ENCODE results near the gene GP9.
"Not testable (repeated sequence)": the region's sequence is repeated elsewhere in the genome, so short reads cannot be mapped to it uniquely, and the experiment has no call there.

The GP9 gene

DNA sequence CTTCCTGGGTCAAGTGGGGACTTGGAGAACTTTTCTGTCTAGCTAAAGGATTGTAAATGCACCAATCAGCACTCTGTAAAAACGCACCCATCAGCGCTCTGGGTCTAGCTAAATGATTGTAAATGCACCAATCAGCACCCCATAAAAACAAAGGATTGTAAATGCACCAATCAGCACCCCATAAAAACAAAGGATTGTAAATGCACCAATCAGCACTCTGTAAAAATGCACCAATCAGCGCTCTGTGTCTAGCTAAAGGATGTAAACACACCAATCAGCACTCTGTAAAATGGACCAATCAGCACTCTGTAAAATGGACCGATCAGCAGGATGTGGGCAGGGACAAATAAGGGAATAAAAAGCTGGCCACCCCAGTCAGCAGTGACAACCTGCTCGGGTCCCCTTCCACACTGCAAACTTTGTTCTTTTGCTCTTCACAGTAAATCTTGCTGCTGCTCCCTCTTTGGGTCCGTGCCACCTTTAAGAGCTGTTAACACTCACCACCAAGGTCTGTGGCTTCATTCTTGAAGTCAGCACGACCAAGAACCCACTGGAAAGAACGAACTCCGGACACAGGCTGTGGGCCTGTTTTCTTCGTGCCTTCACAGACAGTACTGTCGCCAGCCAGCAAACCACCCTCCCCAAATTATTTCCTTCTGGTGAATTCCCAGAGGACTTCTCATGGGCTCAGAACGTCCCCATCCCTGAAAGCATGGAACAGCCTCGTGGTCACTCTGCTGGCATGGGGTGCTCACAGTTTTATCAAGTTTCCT lies 8.9 kb downstream of the GP9 start:
- in situ Hi-C loops (cut with MboI; ENCODE audit: low sequenced_read_pairs) = not testable (repeated sequence)

DNA sequence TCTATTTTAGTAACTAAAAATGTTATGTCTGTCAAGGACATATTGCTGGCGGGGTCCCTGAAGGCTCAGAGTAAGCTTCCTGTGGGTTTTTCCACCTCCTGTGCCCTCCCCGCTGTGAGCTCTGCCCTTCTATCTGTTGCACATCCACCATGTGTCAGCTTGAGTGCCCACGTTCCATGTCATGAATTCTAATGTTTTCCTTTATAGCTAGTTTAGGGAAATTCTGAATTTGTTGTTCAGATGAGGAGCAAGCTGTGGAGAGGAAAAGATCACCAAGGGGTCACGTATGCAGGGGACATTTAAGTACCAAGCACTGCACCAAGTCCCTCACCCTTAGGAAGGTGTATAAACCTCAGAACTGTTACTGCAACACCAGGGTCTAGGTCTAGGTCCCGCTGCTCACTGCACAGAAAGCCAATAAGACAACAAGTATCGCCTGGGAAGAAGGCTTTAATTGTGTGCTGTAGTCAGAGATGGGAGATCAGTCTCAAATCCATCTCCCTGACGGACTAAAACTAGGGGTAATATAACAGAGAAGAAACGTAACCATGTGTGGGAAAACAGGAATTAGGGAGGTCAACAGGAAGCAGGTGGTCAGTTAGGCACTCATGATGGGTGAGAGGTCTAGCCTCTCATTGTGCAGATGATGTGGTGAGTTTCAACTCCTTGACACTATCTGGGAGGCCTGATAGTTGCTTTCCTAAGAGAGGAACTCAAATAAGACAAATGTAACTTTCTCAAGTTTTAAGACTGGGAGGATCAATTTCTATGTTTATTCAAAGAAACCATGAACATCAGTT lies 9.7 kb downstream of the GP9 start:
- in situ Hi-C loops (cut with MboI; ENCODE audit: low sequenced_read_pairs) = no loop called here

DNA sequence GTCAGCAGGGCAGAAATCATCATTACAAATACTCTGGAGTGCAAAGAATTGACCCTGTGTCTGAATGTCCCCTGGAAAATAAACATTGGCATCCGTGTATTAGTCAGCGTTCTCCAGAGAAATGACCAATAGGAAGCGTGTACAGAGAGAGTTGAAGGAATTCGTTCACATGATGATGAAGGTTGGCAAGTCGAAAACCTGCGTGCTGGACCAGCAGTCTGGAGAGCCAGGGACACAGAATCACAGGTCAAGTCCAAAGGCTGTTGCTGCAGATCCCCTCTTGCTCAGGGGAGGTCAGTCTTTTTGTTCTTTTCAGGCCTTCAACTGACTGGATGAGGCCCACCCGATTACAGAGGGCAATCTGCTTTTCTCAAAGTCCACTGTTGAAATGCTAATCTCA lies 16.6 kb downstream of the GP9 start:
- in situ Hi-C loops (cut with MboI; ENCODE audit: low sequenced_read_pairs) = no loop called here

DNA sequence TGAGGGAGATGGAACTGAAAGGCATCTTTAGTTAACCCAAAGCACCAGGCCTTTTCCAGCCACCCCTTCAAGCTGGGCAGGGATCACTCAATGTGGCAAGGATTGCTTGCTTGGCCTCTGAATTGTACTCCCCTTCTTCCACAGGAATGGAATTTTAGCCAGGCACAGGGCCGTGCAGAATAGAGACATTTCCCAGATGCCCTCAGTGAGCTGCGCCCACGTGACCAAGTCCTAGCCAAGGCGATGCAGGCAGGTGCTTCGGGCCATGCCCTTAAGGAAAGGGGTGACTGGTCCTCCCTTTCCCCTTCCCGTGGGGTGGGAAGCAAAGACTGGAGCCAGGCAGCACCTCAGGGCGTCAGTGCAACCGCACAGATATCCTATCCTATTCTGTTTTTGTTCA lies 17.9 kb downstream of the GP9 start:
- in situ Hi-C loops (cut with MboI; ENCODE audit: low sequenced_read_pairs) = no loop called here

- in situ Hi-C loops (cut with MboI; ENCODE audit: low sequenced_read_pairs) = no loop called here
Observed at GRCh38 chr3:129081503-129081902, 20.9 kb downstream of the GP9 start.

GRCh38 chr3:129082026-129082425 lies 21.4 kb downstream of the GP9 start:
- in situ Hi-C loops (cut with MboI; ENCODE audit: low sequenced_read_pairs) = no loop called here

DNA sequence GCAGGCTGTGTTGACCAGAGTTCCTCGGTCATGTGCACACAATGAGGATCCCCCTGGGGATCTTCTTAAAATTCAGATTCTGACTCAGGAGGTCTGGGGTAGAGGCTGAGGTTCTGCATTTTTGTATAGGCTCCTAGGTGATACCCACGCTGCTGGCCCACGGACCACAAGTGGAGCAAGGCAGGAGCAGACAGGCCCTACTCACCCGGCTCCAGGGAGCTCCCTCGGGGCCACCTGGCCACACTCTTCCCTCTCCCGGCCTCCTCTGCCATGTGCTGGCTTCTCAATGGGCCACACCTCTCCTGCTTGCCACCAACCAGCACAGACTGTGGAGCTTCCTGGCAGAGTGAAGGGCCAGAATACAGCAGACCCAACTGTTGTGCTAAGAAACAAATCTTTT lies 23.9 kb downstream of the GP9 start:
- in situ Hi-C loops (cut with MboI; ENCODE audit: low sequenced_read_pairs) = no loop called here

DNA sequence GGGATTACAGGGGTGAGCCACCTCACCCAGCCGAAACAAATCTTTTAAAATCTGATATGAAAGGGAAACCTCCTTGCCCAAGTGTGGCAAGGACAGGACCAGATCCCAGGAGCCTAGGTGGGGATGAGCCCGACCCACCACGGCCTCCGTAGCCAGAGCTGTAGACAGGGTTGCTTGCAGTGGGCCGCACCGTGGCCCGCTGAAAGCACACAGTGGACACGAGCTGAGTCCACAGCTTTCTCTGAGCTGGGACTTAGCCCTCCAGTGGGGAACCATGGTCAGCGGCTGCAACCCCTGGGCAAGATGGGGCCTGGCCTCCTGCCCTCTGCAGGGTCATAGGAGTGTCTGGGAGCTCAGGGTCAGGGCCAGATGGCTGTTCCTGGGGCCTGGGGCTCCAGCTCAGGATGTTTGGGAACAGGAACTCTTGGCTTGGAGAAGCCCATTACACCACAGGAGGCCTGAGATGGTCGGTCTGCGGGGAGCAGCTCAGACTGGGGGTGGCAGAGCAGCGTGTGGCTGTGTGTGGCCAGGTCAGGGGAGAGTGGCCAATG lies 24.7 kb downstream of the GP9 start:
- in situ Hi-C loops (cut with MboI; ENCODE audit: low sequenced_read_pairs) = no loop called here

- in situ Hi-C loops (cut with MboI; ENCODE audit: low sequenced_read_pairs) = no loop called here
Observed at GRCh38 chr3:129085818-129086217, 25.2 kb downstream of the GP9 start.

- in situ Hi-C loops (cut with MboI; ENCODE audit: low sequenced_read_pairs) = no loop called here
Observed at GRCh38 chr3:129087138-129087702, 26.6 kb downstream of the GP9 start.

DNA sequence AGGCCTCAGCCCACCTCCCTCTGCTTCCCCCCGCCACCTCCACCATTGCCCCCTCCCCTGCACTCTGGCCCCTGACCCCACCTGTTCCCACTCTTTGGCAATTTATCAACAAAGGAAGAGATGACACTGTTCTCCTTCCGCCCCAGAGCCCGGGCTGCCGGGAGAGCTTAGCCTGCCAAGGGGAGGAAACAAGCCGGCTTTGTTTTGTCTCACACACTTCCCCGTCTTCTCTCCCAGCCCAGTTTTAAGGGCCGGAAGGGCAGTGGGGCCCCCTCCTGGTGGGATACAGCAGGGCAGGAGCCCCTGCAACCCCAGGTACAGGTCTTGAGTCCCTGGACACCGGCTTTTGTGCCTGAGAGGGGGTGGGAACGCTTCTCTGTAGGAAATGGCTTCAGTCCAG lies 27.3 kb downstream of the GP9 start:
- in situ Hi-C loops (cut with MboI; ENCODE audit: low sequenced_read_pairs) = not testable (repeated sequence)

GRCh38 chr3:129088312-129088711 lies 27.7 kb downstream of the GP9 start:
- in situ Hi-C loops (cut with MboI; ENCODE audit: low sequenced_read_pairs) = not testable (repeated sequence)

DNA sequence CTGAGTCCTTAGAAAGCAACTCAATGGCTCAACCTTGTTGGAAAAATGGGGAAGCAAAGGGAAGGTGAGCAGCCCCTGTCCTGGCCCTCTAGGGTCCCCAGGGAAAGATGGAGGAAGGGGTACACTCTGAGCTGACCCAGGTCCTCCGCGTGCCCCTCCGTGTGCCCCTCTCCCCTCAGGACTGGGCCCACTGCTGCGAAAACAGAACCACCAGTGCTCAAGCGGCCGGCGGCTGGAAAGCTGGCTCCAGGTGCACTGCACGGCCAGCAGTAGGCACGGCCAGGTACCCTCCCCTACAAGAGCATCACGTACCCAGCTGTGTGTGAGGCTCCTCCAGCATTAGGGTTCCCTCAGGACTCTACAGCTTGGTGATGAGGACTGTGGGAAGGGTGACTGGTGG lies 34.7 kb downstream of the GP9 start:
- in situ Hi-C loops (cut with MboI; ENCODE audit: low sequenced_read_pairs) = no loop called here

- in situ Hi-C loops (cut with MboI; ENCODE audit: low sequenced_read_pairs) = no loop called here
Observed at GRCh38 chr3:129100274-129100673, 39.7 kb downstream of the GP9 start.

DNA sequence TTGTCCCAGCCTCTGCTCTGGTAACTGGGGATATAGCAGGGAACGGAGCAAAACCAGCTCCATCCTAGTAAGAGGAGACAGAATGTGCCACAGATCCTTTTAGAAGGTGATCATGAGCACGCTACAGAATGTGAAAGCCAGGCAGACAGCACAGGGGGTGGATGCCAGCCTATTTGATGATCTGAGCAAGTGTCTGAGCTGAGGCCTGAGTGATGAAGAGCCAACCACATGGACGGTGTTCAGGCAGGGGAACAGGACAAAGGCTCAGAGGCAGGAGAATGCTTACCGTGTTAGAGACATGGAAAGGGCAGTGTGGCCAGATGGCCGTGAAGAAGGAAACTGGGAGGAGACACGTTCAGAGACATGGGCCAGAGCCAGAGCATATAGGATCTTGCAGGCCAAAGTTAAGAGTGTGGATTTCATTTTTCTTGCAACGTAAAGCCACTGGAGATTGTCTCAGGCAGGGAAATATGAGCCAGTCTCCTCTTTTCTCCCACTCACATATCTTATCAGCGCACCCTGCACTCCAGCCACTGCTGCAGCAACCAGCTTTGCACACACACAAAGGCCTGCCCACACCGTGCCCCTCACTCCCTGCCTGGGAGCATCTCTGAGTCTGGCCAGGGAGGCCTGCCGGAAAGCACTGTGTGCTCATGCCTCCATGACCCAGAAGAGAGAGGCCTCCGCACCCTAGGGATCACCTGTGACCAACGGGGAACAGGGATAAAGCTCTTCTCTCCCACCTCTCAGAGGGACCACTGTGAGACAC lies 41.0 kb downstream of the GP9 start:
- in situ Hi-C loops (cut with MboI; ENCODE audit: low sequenced_read_pairs) = no loop called here

GRCh38 chr3:129103296-129103695 lies 42.7 kb downstream of the GP9 start:
- in situ Hi-C loops (cut with MboI; ENCODE audit: low sequenced_read_pairs) = no loop called here

GRCh38 chr3:129104051-129104450 lies 43.5 kb downstream of the GP9 start:
- in situ Hi-C loops (cut with MboI; ENCODE audit: low sequenced_read_pairs) = no loop called here

- in situ Hi-C loops (cut with MboI; ENCODE audit: low sequenced_read_pairs) = no loop called here
Observed at GRCh38 chr3:129104498-129105079, 44.0 kb downstream of the GP9 start.

DNA sequence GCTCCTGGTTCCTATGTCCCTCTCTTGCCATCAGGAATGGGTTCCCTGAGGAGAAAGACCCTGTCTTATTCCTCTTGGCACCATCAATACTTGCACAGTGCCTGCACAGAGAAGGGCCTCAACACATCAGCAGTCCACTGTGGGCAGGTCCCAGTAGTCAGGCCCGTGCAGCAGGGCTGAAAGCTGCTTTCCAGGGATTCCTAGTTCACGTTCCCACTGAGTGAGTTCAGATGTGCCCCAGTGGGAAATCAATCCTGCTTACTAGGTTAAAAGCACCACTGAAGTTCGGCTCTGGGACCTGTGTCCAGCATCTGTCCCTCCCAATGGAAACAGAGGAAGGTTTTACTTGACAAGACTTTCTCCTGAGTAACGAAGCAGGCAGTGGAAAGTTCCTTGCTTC lies 45.3 kb downstream of the GP9 start:
- in situ Hi-C loops (cut with MboI; ENCODE audit: low sequenced_read_pairs) = no loop called here

DNA sequence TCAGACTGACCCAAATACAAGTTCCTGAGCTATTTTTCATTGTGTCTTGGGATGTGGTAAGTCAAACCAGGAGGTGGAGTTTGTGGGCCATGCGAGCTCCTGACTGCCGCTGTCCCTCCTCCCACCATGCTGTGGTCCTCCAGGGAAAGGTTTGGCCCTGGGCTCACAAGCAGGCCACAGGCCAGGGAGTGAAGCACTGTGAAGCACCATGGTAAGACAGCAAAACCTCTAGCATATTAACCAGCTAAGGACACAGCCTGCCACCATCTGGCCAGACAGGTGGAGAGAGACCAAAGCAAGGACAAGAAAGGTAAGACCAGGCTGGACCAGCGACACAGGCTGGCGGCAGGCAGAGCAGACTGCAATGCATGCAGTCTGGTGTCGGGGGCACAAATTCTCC lies 45.7 kb downstream of the GP9 start:
- in situ Hi-C loops (cut with MboI; ENCODE audit: low sequenced_read_pairs) = no loop called here
